ENCODE data around the gene PIWIL4.
"Not testable (repeated sequence)": the region's sequence is repeated elsewhere in the genome, so short reads cannot be mapped to it uniquely, and the experiment has no call there.

PIWIL4 gene

DNA sequence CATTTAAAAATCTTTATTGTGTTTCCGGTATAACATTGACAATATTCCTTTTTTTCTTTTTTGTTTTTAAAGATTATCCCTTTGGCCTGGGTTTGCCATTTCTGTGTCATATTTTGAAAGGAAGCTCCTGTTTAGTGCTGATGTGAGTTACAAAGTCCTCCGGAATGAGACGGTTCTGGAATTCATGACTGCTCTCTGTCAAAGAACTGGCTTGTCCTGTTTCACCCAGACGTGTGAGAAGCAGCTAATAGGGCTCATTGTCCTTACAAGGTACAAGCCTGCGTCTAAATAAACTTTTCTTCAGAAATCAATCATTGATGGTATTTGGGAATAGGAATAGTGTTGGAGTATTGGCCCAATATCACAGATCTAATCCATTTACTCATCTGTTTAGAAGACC lies 19.8 kb downstream of the PIWIL4 start:
- DNase-seq = no peak

DNA sequence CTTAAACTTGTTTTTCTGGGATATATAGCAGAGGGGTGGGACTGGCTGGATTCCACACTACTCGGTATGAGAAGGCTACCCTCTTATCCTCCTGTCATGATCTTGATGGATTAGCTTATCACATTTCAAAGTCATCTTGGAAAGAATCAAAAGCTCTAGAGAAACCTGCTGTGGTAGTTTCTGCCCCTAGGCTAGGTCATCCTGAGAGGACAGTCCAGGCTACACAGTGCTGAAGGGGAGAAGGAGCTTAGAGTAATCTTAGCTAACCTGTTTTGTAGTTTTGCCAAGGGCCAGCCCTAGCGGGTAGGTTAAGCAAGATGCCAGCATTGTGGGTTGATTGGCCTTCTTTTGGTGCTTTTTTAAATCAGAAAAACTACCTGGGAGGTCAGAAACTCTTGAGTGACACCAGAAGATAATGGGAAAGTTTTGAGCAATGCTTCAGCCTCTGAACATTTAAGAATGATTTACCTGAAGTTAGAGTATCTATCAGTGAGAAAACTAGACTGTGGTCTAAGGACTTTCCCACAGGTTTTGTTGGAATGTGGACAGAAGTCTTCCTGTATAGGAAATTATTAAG lies 21.3 kb downstream of the PIWIL4 start:
- no peak for DNase-seq

DNA sequence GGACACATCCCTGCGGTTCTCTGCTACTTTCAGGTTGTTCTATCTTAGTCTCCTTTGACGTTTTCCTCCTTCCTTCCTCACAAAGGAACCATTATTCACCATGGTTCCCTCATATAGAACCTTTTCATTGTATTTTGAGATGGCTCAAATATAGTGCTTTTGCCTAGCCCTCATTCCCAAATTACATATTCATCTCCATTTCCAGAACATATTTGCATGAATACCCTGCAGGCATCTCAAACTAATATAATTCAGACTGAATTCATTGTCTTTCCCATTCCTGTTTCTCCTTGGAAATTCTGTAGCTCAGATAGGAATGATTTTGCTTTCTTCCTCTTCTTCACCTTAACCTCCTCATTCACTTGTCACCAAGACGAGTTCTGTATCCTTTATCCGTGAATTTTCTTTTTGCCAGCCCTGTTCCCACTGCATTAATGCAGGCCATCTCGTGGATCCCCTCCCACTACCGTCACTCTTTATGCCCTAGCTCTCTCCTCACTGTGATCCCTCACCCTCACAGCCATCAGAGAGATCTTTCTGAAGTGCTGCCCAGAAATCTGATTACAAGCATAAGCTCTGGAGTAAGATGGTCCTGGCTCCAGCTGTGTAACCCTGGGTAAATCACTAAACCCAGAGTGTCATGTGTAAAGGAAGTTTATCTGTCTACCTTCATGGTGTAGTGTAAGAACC lies 23.3 kb downstream of the PIWIL4 start:
- DNase-seq = no peak

DNA sequence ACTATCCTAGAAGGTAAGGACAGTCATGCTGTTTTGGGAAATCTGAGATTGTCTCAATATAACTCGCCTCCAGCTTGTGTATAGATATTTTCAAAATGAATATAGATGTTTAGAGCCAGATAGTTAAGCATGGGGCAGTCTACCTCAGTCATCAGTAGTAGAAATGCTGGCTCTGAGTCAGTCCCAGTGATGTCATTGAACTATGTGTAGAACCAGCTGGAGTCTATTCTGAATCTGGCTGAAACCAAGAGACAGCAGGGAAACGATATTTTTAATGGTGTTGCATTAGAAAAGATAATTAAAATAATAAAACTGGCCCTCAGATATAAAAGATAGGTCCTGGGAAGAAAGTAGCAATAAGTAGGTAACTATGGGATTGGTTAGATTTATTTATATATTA lies 25.9 kb downstream of the PIWIL4 start:
- DNase-seq = no peak

DNA sequence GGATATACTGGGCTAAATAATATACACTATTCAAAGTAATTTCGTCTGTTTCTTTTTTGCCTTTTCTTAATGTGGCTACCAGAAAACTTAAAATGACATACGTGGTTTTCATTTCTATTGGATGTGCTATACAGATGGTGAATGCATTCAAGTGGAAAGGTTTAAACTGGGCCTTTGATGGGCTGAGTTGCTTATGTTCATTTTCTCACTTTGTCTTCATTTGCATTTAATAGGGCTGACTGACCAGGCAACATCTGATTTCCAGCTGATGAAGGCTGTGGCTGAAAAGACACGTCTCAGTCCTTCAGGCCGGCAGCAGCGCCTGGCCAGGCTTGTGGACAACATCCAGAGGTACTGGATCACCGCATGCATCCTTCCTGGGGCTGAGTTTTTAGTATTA lies 27.9 kb downstream of the PIWIL4 start:
- no peak for DNase-seq

DNA sequence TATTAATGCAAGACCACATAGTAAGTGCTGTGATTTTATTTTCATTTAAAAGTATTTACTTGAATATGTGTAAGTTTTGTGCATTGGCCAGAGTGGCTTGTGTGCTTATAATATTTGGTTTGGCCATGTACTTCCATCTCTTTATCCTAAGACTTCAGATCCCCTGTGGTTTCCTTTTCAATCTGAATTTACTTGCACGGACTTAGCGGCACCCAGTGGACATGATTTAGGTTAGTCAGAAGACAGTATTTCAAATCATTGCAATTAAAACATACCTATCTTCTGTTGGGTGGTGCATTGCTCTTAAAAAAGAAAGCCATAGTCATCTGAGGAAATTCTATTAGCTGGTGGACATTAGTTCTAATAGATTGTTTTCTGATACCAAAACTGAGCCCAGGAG lies 30.7 kb downstream of the PIWIL4 start:
- DNase-seq = no peak

DNA sequence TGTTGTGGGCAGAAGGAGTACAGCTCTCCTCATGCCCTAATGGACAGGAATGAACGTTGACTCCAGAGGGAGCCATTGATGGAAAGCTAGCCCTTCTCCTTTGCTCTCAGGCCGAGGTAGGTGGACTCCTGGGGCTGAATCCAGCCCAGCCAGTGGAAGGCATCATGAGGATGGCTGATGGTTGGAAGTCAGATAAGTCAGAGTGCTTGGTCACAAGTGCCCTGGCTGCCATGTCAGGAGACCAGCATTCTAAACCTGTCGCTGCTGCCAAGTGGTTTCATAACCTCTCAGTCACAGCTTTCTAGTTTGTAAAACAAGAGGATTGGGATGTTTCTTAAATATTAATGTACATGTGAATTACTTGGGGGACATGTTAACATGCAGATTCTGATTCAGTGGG lies 32.3 kb downstream of the PIWIL4 start:
- DNase-seq = no peak

DNA sequence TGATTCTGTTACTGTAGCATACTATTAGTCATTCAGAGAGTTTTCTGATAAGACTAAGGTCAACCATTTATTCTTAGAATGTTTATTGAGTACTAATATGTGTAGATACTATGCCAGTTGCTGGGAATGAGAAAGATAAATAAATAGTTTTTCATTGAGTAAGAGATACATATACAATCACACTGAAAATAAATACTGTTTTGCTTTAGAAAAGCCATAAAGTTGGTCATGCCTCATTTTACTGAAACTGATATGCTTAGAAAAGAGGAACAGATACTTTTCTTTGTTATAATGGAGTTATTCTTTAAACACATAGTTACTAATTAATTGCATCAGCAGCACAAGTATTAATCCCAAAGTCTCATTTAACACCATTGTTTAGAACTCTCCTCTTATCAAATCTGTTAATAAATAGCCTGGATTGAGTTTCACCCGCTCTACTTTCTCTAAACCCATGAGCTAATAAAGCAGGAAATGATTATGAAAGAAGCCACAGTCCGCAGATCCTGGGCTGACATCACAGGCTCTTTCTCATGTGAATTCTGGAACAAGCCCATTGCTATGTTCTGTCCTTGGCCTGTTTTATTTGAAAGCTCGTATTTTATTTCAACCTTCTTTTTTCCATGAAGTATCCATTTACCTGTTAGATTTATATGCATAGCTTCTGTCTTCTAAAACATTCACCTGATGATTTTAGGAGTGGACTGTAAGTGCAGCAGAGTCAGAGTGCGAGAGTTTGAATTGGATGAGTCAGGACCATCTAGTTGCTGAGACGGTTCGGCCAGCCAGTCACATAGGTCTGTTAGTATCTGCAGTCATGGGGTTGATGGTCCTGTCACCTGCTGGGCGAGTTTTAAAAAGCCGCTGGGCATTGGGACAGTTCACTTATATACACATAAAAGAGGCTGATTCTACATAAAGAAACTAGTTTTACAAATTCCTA lies 35.5 kb downstream of the PIWIL4 start:
- no peak for DNase-seq

DNA sequence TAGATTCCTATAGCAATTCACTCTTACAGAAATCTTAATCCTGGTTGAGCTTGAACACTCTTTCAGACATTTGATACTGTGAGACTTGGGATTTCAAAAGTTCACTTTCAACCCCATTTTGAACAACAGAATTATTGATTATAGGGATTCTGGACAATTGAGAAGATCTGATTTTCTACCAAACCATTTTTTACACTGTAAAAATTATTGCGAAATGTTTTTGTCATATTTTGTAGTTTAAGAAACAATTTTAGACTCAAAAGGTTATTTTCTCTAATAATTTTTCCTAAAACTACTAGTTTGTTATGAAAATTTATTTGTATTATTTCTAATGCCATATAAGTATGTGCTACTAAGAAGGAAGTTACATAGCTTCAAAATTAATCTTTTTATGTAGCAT lies 36.4 kb downstream of the PIWIL4 start:
- DNase-seq = no peak

DNA sequence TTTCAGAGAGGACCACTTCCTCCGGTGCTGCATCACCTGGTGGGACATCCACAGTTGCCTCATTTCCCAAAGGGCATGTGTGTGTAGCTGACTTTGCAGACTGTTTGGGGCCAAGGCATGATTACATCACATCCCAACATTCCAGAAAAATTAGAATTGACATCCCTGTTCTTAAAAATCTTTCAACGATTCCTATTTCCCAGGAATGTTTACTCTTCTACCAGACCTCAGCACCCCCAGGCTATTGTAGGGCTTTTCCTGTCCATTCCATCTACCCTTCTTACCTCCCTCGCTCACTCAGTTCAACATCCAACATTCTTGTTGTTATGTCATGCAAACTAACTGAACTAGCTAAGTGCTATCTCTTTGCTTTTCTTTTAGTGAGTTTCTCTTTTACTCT lies 37.3 kb downstream of the PIWIL4 start:
- no peak for DNase-seq

DNA sequence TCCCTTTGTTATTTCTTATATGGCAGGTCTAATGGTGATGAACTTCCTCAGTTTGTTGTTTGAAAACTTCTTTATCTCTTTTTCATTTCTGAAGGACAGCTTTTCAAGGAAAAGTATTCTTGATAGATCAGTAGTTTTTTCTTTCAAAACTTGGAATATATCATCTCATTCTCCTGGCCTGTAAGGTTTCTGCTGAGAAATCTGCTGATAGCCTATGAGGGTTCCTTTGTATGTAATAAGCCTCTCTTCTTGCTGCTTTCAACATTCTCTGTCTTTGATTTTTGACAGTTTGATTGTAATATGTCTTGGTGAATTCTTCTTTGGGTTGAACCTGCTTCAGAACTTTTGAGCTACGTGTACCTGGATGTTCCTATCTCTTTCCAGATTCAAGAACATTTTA lies 46.0 kb downstream of the PIWIL4 start:
- no peak for DNase-seq

DNA sequence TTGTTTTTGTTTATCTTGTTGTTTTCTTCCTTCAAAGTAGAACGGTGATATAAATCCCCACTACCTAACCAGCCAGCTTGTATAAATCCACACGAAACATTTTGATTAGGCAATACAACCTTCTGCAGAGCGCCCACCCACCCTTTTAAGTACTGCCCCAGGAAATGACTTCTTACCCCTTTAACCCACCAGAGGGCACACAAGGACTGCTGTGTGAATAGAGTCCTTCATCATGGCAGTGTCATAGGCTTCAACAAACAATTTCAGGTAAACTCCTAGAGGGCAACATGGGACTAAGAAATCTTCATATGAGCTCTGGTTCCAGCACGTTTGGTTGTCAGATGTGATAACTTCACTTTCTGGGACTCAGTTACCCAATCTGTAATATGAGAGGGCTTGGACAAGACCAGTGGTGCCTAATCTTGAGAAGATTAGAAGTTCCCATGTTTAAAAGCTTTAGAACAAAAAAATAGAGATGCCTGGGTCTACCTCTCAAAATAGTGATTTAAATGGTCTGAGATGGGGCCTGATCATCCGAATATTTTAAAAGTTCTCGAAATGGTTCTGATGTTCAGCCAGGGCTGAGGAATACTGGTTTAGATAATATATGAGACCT lies 56.1 kb downstream of the PIWIL4 start:
- peak; percentile 67 for DNase-seq

DNA sequence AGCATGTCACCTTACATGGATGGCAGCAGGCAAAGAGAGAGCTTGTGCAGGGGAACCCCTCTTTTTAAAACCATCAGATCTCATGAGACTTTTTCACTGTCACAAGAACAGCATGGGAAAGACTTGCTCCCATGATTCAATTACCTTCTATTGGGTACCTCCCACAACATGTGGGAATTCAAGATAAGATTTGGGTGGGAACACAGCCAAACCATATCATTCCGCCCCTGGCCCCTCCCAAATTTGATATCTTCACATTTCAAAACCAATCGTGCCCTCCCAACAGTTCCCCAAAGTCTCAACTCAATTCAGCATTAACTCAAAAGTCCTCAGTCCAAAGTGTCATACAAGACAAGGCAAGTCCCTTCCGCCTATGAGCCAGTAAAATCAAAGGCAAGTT lies 58.3 kb downstream of the PIWIL4 start:
- DNase-seq = not testable (repeated sequence)

DNA sequence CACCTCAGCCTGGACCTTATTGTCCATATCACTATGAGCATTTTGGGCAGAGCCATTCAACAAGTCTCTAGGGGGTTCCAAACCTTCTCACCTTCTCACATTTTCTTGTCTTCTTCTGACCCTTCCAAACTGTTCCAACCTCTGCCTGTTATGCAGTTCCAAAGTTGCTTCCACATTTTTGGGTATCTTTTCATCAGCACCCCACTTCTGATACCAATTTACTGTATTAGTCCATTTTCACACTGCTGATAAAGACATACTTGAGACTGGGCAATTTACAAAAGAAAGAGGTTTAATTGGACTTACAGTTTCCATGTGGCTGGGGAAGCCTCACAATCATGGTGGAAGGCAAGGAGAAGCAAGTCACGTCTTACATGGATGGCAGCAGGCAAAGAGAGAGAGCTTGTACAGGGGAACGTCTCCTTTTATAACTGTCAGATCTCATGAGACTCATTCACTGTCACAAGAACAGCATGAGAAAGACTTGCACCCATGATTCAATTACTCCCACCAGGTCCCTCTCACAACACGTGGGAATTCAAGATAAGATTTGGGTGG lies 59.9 kb downstream of the PIWIL4 start:
- DNase-seq = not testable (repeated sequence)

DNA sequence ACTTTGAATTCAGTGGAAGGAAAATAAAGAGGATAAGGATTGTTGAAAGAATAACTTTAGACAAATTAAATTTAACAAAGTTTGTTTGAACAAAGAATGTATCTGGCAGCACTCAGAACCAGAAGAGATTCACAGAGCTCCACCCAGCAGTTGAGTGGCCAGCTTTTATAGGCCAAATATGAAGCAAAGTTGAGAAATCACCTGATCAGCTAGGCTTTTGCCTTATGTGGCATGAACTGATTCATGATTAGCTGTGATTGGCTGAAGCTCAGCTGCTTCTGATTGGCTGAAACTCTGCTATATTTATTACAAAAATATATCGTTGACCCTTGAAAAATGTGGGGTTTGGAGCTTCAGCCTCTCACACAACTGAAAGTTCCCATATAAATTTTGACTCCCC lies 62.6 kb downstream of the PIWIL4 start:
- no peak for DNase-seq

DNA sequence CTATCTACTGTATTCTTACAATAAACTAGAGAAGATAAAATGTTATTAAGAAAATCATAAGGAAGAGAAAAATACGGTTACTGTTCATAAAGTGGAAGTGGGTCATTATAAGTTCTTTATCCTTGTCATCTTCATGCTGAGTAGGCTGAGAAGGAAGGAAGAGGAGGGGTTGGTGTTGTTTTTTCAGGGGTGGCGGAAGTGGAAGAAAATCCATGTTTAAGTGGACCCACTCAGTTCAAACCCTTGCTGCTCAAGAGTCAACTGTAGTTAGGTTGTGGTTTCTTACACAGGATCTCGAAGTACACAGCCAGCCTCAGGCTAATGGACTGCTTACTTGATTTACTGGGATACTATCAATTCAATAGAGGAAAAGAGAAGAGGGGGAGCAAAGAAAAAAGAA lies 63.1 kb downstream of the PIWIL4 start:
- no peak for DNase-seq

DNA sequence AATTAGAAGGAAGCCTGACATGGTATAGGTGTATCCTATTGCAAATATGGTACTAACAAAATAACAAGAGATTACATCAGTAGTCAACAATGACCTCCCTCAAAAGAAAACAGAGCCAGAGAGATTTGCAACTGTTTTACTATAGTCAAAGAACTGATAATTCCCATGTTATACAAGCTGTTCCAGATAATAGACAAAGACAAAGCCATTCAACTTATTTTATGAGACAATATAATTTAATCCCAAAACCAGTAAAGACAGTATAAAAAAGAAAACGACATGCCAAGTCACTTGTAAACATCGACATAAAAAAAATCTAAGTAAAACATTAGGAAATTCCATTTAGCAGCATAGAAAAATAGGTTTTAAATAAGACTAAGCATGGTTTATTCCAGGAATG lies 65.2 kb downstream of the PIWIL4 start:
- DNase-seq = no peak

DNA sequence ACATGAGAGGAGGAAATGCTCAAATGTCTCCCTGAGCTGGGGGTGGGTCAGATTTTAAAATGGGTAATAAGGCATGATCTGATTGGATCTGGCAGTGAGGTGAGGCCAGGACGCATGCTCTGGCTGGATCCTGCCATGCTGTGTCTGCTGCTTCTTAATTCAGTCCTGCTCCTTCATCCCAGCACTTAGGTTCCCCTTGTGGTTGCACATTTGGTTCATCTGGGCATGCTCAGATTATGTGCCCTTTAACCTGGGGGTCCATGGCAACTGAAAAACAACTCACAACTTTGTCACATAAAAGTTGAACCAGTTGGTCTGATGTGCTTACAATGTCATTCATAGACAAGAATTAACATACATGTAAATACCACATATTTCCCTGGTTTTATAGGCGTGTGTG lies 67.9 kb downstream of the PIWIL4 start:
- DNase-seq = no peak

DNA sequence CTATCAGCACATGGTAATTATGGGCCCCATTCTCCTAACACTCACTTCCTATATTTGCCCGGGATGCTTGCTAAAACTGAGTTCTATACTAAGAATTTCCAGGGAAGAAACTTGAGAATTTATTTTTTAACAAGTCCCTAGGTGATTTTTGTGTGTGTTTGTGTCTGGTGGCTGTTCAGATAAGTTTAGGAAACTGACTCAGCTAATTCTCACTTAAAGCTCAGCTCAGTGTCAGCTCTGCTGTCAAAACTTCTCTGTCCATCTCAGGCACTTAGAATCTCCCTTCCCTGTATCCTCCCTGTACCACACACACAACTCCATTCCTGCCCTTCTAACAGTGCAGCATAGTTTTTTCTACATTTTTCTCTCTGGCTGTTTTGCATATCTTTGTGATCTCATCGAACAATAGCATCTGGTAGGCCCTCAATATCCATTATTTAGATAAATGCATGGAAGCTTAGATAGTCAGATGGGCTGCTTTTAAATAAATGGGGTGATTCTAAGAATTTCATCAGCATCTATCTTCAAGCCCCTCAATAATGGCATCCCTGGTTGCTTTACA lies 69.3 kb downstream of the PIWIL4 start:
- DNase-seq = no peak

DNA sequence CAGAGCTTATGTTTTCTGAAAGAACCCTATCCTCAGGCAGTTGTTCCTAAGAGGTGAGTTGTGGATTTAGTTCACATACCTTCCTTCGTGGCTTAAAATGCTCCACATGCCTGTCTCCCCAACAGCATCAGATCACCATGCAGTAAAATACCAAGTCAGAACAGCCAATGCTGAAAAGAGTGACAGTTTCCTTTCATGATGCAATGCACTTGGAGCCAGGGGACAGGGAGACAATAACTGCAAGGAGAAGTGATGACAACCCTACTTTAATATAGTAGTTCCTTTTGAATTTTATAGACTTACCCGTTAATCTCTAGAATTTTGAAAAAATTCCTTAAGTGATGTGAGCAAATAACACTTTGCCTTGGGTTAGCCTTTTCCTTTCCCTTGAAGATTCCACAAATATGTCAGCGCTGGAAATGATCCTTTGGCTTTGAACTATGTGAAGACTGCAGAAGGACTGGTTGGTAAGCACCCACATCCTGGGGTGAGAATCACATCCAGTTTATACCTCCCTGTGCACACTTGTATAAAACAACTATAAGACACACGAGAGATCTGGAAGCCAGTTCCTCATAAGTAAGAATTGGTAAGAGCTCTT lies 71.2 kb downstream of the PIWIL4 start:
- no peak for DNase-seq

DNA sequence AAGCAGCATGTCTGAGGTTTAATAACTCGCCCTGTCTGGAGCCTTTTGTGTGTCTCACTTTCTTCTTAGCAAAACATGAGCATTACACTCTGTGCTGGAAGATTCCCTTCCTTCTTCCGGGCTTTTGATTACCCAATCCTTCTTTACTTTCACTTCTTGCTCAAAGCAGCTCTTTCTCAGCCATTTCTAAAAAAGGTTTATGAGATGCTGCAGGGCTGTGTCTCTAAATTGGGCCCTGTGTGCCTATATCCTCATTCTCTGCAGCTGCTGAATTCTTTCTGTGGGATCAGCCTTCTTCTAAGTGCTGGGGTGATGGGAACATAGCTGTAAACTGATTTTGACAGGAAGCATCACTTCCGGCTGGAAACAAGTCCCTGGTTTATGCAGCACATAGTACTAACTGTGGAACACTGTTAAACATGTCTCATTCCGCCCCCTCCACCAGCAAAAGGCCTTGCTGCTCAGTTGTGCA lies 71.8 kb downstream of the PIWIL4 start:
- no peak for DNase-seq
